Right cardiac atrium (tissue), 5 donors: ENCODE results near the gene C20orf204. TPM values are rescaled to one million over a fixed set of nuclear protein-coding genes. Genes with fewer than 3 reads are reported as not detected.

ENCODE experiments used
- ATAC-seq, 2 donors: fragments of 200-7000 bp; cut with Tn5 transposase; one replicate each; pipeline versions ENCODE4 v1.8.0 to v1.9.1; 2020; ENCODE audit warnings: moderate library complexity in 2 of 2, mild to moderate bottlenecking in 1 of 2
- DNase-seq, 3 donors: peaks; one replicate each; pipeline ENCODE4 v3.0.0-alpha.2; 2020
- H3K27ac ChIP-seq: one replicate; pipeline ENCODE4 v1.5.1; 2013; ENCODE audit warnings: mild to moderate bottlenecking, low read length, control low read depth, moderate library complexity
- H3K27me3 ChIP-seq: one replicate; pipeline ENCODE4 v1.6.1; 2013; ENCODE audit not compliant: control insufficient read depth, insufficient read depth
- H3K4me1 ChIP-seq: one replicate; pipeline ENCODE4 v1.6.1; 2013; ENCODE audit warnings: low read length; ENCODE audit not compliant: control insufficient read depth, insufficient read depth
- H3K4me3 ChIP-seq: one replicate; pipeline ENCODE4 v1.5.1; 2013; ENCODE audit warnings: low read length, control low read depth
- H3K9me3 ChIP-seq: one replicate; pipeline ENCODE4 v1.6.1; 2013; ENCODE audit warnings: low read length; ENCODE audit not compliant: control insufficient read depth
- WGBS: extraction: QIAGEN DNeasy Blood & Tissue Kit; methylation state at CpG from one replicate; pipeline ENCODE4 v1.1.7; 2013; 5-methylcytosine and 5-hydroxymethylcytosine counted together
- intact Hi-C, 4 donors: fragments of 100-400 bp; cut with DNase I; formaldehyde crosslinking; loops; one replicate each; pipeline versions ENCODE4 v1.11.0 to v1.14.0; 2022 to 2023
- polyA plus RNA-seq: library from polyadenylated mRNA; stranded (reverse); fragments of 200-250 nt; gene quantifications from one replicate; pipeline ENCODE4 v1.2.3, GENCODE V29; 2013
- total RNA-seq, 4 donors: library from RNA; stranded (reverse); fragmentation: NEBNext Ultra II Directional; extraction: Animal tissue kit (Norgen Biotek cat#: 25700); gene quantifications; one replicate each; pipeline ENCODE4 v1.2.1, GENCODE V29; 2021
- donor health status: healthy with polysubstance abuse.
- donor health status: DM: no; HTN: yes; CAD: no.
- donor health status: DM: no; HTN: no; CAD: no.
- donor health status: DM: no; HTN: yes; CAD: no; lungs with severe emphysema.
- donor health status: DM: yes; HTN: yes; CAD: no.

Gene C20orf204
- total and polyA plus RNA-seq, 5 donors, result 0.21 to 0.82 (median 0.46) TPM

- H3K4me1 ChIP-seq, result no peaks in the 10 kb centered on the region
- intact Hi-C loops, result loop anchor here in 1 of 4 donors (5.0 kb wide), 1 partner anchor 85 kb away; no protein-coding TSS in a partner anchor
These were observed 1.7 kb downstream of the C20orf204 start for GRCh38 chr20:64037498-64038213.

GRCh38 chr20:64038224-64038564, 2.2 kb downstream of the C20orf204 start:
- 3% methylated on average over 30 of the region's 30 CpGs for WGBS
- Histone ChIP-seq H3K4me3 (peak overlapping the region; percentile 49), H3K9me3 (no peaks in the 10 kb centered on the region), H3K27ac (peak overlapping the region; percentile 13), H3K27me3 (no peaks in the 10 kb centered on the region), H3K4me1 (no peaks in the 10 kb centered on the region)
- DNase-seq (no peak), ATAC-seq (peak in 1 of 2 donors; percentile 2)
- intact Hi-C loops, result loop anchor here in 1 of 4 donors (5.0 kb wide), 1 partner anchor 84 kb away; no protein-coding TSS in a partner anchor

More at GRCh38 chr20:64037498-64038213, 1.7 kb downstream of the C20orf204 start:
- WGBS, result 10% methylated on average over 36 of the region's 36 CpGs
- no peak overlapping the region for H3K4me3 ChIP-seq
- ATAC-seq (no peak), DNase-seq (no peak)
- H3K27me3 ChIP-seq, result no peaks in the 10 kb centered on the region
- H3K9me3 ChIP-seq, result no peaks in the 10 kb centered on the region
- no peak overlapping the region for H3K27ac ChIP-seq

- H3K27ac ChIP-seq, result peak overlapping the region; percentile 46
- intact Hi-C loops, result loop anchor here in 1 of 4 donors (5.0 kb wide), 1 partner anchor 84 kb away; no protein-coding TSS in a partner anchor
- DNase-seq, result peak; percentile 83 to 92 (median 92)
- H3K9me3 ChIP-seq, result no peaks in the 10 kb centered on the region
- H3K27me3 ChIP-seq, result no peaks in the 10 kb centered on the region
- peak; percentile 86 for ATAC-seq
- H3K4me1 ChIP-seq, result no peaks in the 10 kb centered on the region
- peak overlapping the region; percentile 49 for H3K4me3 ChIP-seq
- WGBS, result under 1% methylated on average over 91 of the region's 91 CpGs
These were observed 2.7 kb downstream of the C20orf204 start for GRCh38 chr20:64038565-64039292.

- H3K4me3 ChIP-seq, result peak overlapping the region; percentile 49
- peak overlapping the region; percentile 15 for H3K27ac ChIP-seq
- H3K9me3 ChIP-seq, result no peaks in the 10 kb centered on the region
- peak; percentile 60 to 70 for ATAC-seq
- H3K27me3 ChIP-seq, result no peaks in the 10 kb centered on the region
- intact Hi-C loops, result loop anchor here in 1 of 4 donors (5.0 kb wide), 1 partner anchor 83 kb away; no protein-coding TSS in a partner anchor
- no peak for DNase-seq
- 10% methylated on average over 17 of the region's 17 CpGs for WGBS
- no peaks in the 10 kb centered on the region for H3K4me1 ChIP-seq
These were observed 3.5 kb downstream of the C20orf204 start for GRCh38 chr20:64039293-64040160.

- no peak for ATAC-seq
- H3K27me3 ChIP-seq, result no peaks in the 10 kb centered on the region
- intact Hi-C loops, result no loop called here
- 59% methylated on average over 12 of the region's 12 CpGs for WGBS
- DNase-seq, result no peak
- no peaks in the 10 kb centered on the region for H3K4me1 ChIP-seq
- H3K9me3 ChIP-seq, result no peaks in the 10 kb centered on the region
- H3K27ac ChIP-seq, result peak overlapping the region; percentile 8
- no peak overlapping the region for H3K4me3 ChIP-seq
These were observed 4.5 kb downstream of the C20orf204 start for GRCh38 chr20:64040231-64041039.

GRCh38 chr20:64041040-64041780, 5.2 kb downstream of the C20orf204 start:
- ATAC-seq (no peak), DNase-seq (no peak)
- WGBS, result 44% methylated on average over 15 of the region's 15 CpGs
- Histone ChIP-seq H3K27me3 (no peaks in the 10 kb centered on the region), H3K9me3 (no peaks in the 10 kb centered on the region), H3K27ac (no peak overlapping the region), H3K4me1 (no peaks in the 10 kb centered on the region), H3K4me3 (no peak overlapping the region)
- intact Hi-C loops, result no loop called here

- WGBS, result 9% methylated on average over 11 of the region's 11 CpGs
- no peaks in the 10 kb centered on the region for H3K27me3 ChIP-seq
These were observed 5.7 kb downstream of the C20orf204 start for GRCh38 chr20:64041781-64042053.

GRCh38 chr20:64042054-64042781, 6.2 kb downstream of the C20orf204 start:
- no peaks in the 10 kb centered on the region for H3K4me1 ChIP-seq
- DNase-seq, result peak in 2 of 3 donors; percentile 65 to 72
- H3K27ac ChIP-seq, result peak overlapping the region; percentile 19
- peak overlapping the region; percentile 43 for H3K4me3 ChIP-seq
- H3K27me3 ChIP-seq, result no peaks in the 10 kb centered on the region
- ATAC-seq, result no peak
- 1% methylated on average over 55 of the region's 55 CpGs for WGBS
- intact Hi-C loops, result no loop called here
- no peaks in the 10 kb centered on the region for H3K9me3 ChIP-seq

More at GRCh38 chr20:64041781-64042053, 5.7 kb downstream of the C20orf204 start:
- DNase-seq (peak in 1 of 3 donors; percentile 39), ATAC-seq (no peak)
- intact Hi-C loops, result no loop called here
- peak overlapping the region; percentile 19 for H3K27ac ChIP-seq
- no peaks in the 10 kb centered on the region for H3K4me1 ChIP-seq
- peak overlapping the region; percentile 43 for H3K4me3 ChIP-seq
- no peaks in the 10 kb centered on the region for H3K9me3 ChIP-seq

GRCh38 chr20:64043768-64044167, 7.8 kb downstream of the C20orf204 start:
- no peaks in the 10 kb centered on the region for H3K4me1 ChIP-seq
- no peak overlapping the region for H3K27ac ChIP-seq
- DNase-seq, result no peak
- intact Hi-C loops, result no loop called here
- 81% methylated on average over 9 of the region's 9 CpGs for WGBS
- no peaks in the 10 kb centered on the region for H3K9me3 ChIP-seq
- no peak overlapping the region for H3K4me3 ChIP-seq
- no peaks in the 10 kb centered on the region for H3K27me3 ChIP-seq
- ATAC-seq, result no peak
